LoVo (cell line): ENCODE data around the gene C1QL2.

ENCODE experiments used
- DNase-seq: peaks from one replicate; pipeline ENCODE4 v3.0.0-alpha.2; 2016; ENCODE audit warnings: low spot score

Gene C1QL2

GRCh38 chr2:119106301-119106897 lies 52.2 kb downstream of the C1QL2 start:
- DNase-seq: peak; percentile 30
